HG02852 (cell line): Measurements from ENCODE around the gene DNM1.
"Not testable (repeated sequence)": the region's sequence is repeated elsewhere in the genome, so short reads cannot be mapped to it uniquely, and the experiment has no call there.

Experiments
- ATAC-seq: cut with Tn5 transposase; IDR thresholded peaks from one replicate; pipeline ENCODE4 v1.9.1; 2021; ENCODE audit warnings: mild to moderate bottlenecking, moderate library complexity; ENCODE audit not compliant: unreplicated experiment

DNM1 gene

DNA sequence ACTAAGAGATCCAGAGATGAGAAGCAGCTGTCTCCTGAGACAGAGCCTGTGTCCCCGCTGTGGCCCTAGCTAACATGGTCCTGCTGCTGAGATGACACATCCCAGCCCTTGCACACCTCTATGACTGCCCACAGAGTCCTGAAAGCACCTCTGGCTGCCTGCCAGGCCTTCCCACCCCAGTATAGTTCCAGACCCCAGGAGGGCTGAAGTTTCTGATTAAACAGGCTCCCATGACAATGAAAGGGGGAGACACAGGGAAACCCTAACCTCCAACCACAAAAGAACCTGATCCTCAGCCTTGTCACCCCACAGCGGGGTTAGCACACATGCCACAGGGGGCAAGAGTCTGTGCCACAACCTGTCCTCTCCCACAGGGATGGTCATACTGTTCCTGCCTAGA is 27.5 kb upstream of the DNM1 start:
- no peak for ATAC-seq

DNA sequence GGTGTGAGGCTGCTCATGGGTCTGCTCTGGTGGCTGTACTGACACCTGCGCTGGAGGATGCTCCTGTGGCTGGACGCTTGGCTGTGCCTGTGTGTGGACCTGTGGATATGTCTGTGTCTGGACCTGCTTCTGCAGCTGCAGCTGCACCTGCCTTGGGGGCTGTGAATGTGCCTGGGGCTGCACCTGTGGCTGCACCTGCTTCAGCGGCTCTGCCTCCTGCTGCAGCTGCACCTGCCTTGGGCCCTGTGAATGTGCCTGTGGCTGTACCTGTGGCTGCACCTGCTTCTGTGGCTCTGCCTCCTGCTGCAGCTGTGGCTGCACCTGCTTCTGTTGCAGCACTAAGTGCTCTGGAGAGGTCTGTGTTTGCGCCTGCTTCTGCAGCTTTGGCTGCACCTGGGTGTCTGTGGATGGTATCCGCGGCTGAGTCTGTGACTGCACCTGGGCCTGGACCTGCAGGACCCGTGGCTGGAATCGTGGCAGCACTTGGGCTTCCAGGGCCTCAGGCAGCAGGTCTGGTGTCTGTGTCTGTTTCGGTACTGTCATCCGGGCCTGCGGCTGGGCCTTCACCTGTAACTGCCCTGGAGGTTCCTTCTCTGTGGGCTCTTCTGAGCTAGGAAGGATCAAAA is 24.3 kb upstream of the DNM1 start:
- no peak for ATAC-seq

DNA sequence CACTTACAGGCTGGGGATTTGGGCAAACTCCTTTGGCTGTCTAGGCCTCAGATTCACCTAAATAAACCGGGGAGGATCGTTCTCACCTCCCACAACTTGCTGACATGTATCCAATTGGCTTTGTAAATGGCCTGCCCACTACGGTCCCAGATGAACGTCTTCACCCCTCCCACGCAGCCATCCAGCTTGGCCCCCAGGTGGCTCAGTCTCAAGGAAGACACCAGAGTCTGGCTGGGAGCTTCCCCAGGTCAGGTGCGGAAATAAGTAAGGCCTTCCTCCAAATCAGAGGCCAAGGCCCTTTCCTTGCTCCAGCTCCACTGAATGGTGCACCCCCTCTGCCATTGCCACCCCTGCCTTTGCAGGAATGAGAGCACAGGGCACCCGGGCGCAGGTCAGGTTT is 23.2 kb upstream of the DNM1 start:
- ATAC-seq = no peak

- no peak for ATAC-seq
Observed at GRCh38 chr9:128180447-128180846, 22.7 kb upstream of the DNM1 start.

- ATAC-seq = not testable (repeated sequence)
Observed at GRCh38 chr9:128181480-128181879, 21.7 kb upstream of the DNM1 start.

DNA sequence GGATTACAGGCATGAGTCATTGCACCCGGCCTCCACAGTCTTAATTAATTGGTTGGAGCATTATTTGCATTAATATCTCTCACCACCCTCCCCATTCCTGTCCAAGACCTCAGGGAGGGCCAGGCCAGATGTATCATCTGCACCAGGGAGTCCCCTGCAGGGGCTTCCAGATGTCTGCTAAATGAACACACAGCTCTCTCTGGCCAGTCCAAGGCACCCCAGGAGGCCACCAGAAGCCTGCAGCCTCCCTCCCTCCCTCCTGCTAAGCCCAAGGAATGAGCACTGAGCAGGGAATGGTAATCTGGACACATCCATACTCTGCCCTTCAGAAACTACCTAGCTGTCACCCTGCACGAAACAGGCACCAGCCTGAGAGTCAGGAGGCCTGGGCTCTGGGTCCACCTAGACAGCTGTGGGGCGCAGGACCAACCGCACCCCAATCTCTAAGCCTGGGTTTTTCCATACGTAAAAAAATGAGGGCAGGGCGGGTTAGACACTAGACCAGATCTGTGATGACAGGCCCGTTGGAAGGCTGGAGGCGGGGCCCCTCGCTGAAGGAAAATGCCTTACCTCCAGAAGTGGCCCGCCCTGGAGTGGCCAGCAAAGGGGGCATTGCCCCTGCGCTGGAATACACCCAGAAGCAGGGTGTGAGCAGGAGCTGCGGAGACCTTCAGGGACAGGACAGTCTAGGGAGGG is 20.1 kb upstream of the DNM1 start:
- no peak for ATAC-seq

DNA sequence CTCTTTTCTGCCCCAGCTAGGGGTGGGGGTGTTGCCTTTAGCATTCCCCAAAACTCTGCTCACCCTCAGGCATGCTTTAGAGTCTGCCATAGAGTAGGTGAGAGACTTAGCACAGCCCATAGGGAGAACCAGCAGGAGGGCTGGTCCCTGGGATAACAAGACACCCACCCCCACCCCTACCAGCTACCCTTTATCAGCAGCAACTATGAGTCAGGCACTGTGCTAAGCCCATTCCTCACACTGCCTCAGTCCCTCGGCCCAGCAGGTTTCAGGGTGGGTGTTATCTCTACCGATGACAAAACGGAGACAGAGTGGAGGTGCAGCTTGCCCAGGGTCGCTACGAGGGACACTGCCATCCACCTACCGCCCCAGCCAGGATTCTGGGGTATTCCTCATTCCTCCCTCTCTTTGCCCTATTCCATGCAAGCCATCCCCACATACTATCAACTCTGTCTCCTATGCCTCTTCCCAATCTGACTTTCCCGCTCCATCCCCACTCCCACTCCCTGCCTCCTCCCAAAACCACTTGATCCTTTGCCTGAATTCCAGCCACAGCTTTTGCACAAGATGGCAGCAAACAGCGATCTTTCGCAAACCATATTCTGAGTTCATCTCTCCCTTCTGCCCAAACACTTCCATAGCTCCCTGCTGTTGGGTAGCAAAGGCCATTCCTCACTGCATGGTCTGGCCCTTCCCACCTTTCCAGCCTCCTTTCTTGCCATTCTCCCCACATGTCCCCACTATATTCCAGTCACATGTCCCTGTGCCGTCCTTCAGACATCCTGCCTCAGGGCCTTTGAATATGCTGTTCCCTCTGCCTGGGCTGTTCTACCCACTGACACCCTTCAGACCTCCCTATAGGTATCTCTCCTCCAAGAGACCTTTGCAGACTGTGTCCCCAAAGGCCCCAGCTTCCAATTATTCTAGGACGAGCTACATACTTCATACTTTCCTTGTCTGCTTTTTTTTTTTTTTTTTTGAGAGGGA is 16.9 kb upstream of the DNM1 start:
- ATAC-seq = no peak

DNA sequence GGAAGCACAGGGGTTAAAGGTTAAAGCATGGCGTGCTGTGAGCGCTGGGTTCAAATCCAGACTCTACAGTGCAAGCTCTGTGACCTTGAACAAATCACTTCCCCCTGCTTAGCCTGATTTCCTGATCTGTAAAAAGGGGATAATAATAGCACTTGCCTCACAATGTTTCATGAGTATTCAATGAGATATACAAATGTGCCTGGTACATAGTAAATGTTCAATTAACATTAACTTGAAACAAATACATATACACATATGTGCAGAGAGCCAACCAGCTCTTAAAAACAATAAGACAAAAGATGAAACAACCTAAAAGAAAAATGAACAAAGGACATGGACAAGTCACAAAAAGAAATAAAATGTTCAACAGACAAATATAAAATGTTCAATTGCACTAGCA is 15.8 kb upstream of the DNM1 start:
- no peak for ATAC-seq

DNA sequence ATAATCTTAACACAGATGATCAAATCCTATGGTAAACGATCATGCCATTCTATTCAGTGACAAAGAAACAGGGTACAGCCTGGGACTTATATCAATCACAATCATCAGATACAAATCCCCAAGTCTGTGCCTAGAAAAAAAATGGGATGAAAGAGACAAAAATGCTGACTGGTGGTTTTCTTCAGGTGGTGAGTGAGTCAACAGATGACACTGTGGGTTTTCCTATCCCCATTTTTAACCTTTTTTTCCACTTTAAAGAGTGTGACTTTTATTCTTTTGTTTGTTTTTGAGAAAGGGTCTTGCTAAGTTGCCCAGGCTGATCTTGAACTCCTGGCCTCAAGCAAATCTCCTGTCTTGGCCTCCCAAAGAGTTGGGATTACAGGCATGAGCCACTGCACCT is 15.0 kb upstream of the DNM1 start:
- no peak for ATAC-seq

DNA sequence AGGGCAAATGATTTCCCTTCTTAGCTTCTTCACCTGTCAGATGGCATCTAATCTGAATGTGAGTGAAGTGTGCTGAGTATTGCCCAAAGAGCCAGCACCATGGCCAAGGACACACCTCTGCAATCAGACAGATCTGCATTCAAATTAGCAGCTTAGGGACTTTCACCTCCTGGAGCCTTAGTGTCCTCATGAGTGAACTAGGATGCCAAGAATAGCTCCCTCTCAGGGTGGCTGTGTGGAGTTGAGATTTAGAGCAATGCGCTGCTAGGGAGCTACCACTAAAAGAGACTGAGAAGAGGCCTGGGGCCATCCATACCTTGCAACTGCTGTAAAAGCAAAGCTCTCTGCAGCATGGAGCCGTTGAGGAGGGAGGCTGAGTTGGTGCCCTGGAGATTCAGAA is 13.2 kb upstream of the DNM1 start:
- no peak for ATAC-seq

DNA sequence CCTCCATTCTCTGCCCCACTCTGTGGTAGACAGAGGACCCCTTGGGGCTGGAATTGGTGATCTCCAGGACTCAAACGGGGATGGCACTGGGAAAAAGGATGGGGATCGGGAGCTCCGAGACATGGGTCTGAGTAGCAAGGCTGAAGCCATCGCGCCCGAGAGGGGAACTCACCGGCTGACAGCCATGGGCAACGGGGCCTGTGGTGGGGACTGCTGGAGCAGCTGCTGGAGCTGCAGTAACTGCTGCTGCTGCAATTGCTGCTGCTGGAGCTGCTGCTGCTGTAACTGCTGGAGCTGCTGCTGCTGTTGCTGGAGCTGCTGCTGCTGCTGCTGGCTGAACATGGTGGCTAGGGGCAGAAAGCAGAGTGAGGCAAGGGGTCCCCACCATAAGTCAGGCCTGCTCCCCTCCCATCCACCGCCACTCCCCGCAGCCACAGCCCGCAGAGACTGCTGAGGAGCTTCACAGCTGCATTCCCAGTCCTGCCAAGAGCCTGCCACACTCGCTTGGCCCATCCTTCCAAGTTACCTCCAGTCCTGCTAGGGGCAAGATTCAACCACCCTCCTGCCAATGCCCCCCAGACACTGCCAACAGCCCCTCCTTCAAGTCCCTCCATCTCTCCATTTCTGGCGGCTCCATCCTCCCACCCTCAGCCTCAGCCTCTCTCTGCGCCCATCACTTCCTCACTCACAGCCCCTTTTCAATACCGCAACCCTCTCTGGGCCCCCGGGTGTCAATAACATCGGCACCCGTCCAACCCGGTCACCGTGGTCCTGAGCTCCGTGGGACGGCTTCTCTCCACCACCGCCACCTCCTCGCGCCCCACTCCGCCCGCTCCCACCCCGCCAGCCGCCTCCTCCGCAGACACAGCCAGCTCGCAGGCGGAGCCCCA is 12.4 kb upstream of the DNM1 start:
- peak; percentile 26 for ATAC-seq

DNA sequence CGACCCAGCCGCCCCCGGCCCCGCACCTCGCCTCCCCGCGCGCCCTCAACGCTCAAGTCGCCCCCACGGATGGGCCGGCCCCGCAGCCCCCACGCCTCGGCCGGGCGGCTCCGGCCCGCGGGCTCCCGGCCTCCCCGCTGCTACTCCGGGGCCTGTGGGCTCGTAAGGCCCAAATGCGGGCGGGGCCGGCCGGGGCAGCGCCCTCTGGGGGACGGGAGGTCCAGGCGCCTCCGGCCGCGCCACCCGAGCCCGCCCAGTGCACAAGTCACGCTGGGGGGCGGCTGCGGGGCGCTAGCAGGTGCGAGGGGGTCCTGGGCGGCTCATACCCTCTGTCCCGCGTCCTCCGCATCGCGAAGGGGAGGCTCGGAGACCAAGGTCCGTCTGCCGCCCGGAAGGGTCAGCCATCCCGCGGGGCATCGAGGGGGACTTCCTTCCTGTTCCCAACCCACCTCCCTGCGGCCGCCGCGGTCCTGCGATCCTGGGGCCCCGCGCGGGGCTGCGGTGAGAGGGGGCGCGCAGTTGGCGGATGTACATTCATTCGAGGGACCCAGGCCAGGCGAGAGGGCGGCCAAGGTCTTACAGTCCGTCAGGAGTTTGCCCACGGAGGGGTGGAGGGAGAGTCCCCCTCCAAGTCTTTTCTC is 11.7 kb upstream of the DNM1 start, which contains the start of gene CIZ1:
Gene CIZ1, minus strand, starts transcription at position 167 of the 641 bp plus-strand sequence. CDS start 715 bp downstream, outside the sequence.
- ATAC-seq = peak; percentile 81

DNA sequence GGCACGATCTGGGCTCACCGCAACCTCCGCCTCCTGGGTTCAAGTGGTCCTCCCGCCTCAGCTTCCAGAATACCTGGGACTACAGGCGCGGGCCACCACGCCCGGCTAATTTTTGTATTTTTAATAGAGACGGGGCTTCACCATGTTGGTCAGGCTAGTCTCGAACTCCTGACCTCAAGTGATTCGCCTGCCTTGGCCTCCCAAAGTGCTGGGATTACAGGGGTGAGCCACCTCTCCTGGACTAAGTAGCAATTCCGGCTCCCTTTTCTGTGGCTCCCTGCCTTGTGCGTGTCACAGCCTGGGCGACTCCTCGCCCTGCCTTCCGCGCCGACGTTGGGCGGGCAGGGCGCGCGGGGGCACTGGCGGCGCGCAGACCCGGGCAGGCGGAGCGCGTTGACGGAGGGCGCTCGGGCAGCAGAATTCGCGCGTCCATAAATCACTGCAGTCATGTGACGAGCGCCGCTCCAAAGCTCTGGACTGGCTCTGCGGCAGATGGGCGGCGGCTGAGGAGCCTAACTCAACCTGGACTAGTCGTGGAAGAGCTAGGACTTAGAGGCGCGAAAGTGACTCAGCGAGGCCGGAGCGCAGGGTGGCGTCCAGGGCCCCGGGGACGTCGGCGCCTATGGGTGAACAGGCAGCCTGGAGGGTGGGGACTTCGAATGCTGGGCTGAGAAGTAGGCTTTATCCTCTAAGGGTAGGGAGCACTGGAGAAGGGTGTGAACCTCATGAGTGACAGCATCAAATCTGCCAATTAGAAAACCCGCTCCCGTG is 10.4 kb upstream of the DNM1 start:
- ATAC-seq = peak; percentile 37

- no peak for ATAC-seq
Observed at GRCh38 chr9:128193469-128194096, 9.6 kb upstream of the DNM1 start.

GRCh38 chr9:128201441-128202369 is 1.5 kb upstream of the DNM1 start:
- no peak for ATAC-seq

GRCh38 chr9:128202648-128203023 is 543 bp upstream of the DNM1 start:
- no peak for ATAC-seq

DNA sequence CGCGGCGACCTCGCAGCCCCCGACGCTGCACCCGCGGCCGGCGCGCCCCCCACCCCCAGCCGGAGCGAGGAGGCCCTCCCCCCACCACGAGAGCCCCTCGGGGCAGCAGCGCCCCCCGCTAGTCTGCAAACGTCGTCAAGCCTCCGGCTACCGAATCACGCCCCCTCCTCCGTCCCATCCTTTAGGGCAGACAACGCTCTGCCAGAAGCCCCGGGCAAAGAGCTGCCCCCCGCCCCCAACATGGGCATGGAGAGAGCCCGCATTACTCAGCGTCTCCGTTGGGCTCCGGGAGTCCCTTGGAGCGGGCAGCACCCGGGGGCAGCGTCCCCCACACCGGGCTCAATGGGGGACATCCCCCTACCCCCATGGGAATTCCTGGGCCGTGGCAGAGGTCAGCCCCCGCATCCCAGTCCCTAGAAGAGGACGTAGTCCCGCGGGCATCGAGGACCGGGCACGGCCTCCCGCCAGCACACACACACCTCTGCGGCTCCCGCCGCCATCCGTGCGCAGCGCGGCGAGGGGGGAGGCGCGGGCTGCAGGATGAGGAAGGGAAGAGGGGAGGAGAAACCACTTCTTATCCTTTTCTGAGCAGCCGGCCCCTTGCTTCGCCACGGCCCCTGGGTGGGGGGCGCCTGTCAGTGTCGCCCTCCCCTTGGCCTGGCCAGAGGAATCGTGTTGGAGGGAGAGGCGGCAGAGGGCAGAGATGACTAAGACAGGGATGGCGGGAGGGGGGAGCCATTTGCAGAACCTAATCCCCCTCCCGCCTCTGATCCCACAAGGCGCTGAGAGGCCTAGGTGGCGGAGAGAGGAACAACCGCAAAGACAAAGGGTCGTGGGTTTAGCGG is 750 bp downstream of the DNM1 start:
- no peak for ATAC-seq
